Thoracic aorta (tissue), 2 donors: ENCODE data around the gene PPP2R1B. TPM values are rescaled to one million over a fixed set of nuclear protein-coding genes. Genes with fewer than 3 reads are reported as not detected.
"Not testable (repeated sequence)": the region's sequence is repeated elsewhere in the genome, so short reads cannot be mapped to it uniquely, and the experiment has no call there.

Experiments
- ATAC-seq: fragments of 150-250 bp; one replicate; pipeline ENCODE4 v1.8.0; 2017; ENCODE audit warnings: low read depth; ENCODE audit not compliant: insufficient number of reproducible peaks, low FRiP score
- DNase-seq: peaks from one replicate; pipeline ENCODE4 v3.0.0-alpha.2; 2020; ENCODE audit warnings: low spot score
- H3K27ac ChIP-seq, 2 donors: fragments of 200-600 bp; sonication (generic); 1 replicate in 1 of 2; 2 replicates in 1 of 2; pipeline ENCODE4 v1.5.1; 2016; ENCODE audit warnings: mild to moderate bottlenecking in 2 of 2, moderate library complexity in 2 of 2
- H3K27me3 ChIP-seq: fragments of 200-600 bp; sonication (generic); replicated peaks from 2 replicates; pipeline ENCODE4 v1.6.0; 2016; ENCODE audit warnings: mild to moderate bottlenecking; ENCODE audit not compliant: insufficient read depth
- H3K36me3 ChIP-seq: fragments of 200-600 bp; sonication (generic); one replicate; pipeline ENCODE4 v1.5.1; 2016
- H3K4me1 ChIP-seq, 2 donors: fragments of 200-600 bp; sonication (generic); 1 replicate in 1 of 2; 2 replicates in 1 of 2; pipeline versions ENCODE4 v1.5.1 to v1.6.0; 2016; ENCODE audit warnings: low read depth in 2 of 2, mild to moderate bottlenecking in 1 of 2; ENCODE audit not compliant: control insufficient read depth in 1 of 2
- H3K4me3 ChIP-seq: fragments of 200-600 bp; sonication (generic); 2 replicates; pipeline ENCODE4 v1.5.1; 2016; ENCODE audit warnings: mild to moderate bottlenecking
- H3K9me3 ChIP-seq: fragments of 200-600 bp; sonication (generic); 2 replicates; pipeline ENCODE4 v1.5.1; 2016
- total RNA-seq, 2 donors: library from RNA; depleted of rRNA; stranded (reverse); fragments of >200 nt; gene quantifications; one replicate each; pipeline versions ENCODE4 v1.1.0 to v1.2.3, GENCODE V29; 2016
- TF ChIP-seq, protein P1 (sequence below): fragments of 200-600 bp; sonication (generic); IDR thresholded peaks from one replicate; pipeline ENCODE4 v1.5.1; 2019; ENCODE audit warnings: antibody characterized with exemption

Gene PPP2R1B
- total RNA-seq, 2 donors from 2014 or later, result 22.5 to 34.5 TPM

DNA sequence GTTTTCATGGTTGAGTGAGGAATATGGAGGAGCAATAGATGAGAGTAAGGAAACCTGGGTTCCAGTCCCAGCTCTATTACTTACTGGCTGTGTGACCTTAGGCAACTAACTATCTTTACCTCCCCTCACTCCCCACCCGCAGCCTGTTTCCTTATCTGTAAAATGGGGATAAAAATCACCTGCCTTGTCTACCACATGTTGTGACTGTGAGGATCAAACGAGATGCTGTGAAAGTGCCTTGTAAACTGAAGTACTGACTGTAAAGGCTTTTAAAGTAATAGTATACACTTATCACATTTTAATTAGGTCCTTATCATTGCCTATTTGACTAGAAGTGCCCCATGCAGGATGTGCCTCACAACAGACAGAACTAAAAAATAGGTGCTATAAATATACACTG is 18.9 kb upstream of the PPP2R1B start:
- TF ChIP-seq, protein P1, sequence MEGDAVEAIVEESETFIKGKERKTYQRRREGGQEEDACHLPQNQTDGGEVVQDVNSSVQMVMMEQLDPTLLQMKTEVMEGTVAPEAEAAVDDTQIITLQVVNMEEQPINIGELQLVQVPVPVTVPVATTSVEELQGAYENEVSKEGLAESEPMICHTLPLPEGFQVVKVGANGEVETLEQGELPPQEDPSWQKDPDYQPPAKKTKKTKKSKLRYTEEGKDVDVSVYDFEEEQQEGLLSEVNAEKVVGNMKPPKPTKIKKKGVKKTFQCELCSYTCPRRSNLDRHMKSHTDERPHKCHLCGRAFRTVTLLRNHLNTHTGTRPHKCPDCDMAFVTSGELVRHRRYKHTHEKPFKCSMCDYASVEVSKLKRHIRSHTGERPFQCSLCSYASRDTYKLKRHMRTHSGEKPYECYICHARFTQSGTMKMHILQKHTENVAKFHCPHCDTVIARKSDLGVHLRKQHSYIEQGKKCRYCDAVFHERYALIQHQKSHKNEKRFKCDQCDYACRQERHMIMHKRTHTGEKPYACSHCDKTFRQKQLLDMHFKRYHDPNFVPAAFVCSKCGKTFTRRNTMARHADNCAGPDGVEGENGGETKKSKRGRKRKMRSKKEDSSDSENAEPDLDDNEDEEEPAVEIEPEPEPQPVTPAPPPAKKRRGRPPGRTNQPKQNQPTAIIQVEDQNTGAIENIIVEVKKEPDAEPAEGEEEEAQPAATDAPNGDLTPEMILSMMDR, result no peak
- DNase-seq (no peak), ATAC-seq (no peak)
- Histone ChIP-seq H3K27me3 (no peaks in the 10 kb centered on the region), H3K4me1 (peaks cover 2 to 11% of the 10 kb centered on the region in 2 donors), H3K4me3 (no peak overlapping the region), H3K9me3 (no peaks in the 10 kb centered on the region), H3K36me3 (peaks cover 15% of the 10 kb centered on the region), H3K27ac (no peak overlapping the region)

GRCh38 chr11:111784311-111784710 is 18.1 kb upstream of the PPP2R1B start:
- H3K27me3 ChIP-seq, ATAC-seq, H3K4me3 ChIP-seq, H3K9me3 ChIP-seq, H3K27ac ChIP-seq, DNase-seq: not testable (repeated sequence)
- Histone ChIP-seq H3K36me3 (peaks cover 15% of the 10 kb centered on the region), H3K4me1 (peaks cover 2 to 11% of the 10 kb centered on the region in 2 donors)

- no peaks in the 10 kb centered on the region for H3K4me1 ChIP-seq
- peaks cover 15% of the 10 kb centered on the region for H3K36me3 ChIP-seq
- DNase-seq, result no peak
- H3K9me3 ChIP-seq, result no peaks in the 10 kb centered on the region
- H3K27ac ChIP-seq, result no peak overlapping the region
- no peaks in the 10 kb centered on the region for H3K27me3 ChIP-seq
- ATAC-seq, result no peak
- no peak overlapping the region for H3K4me3 ChIP-seq
- TF ChIP-seq, protein P1, result no peak
Measured at GRCh38 chr11:111782109-111782741, 16.0 kb upstream of the PPP2R1B start.

- H3K36me3 ChIP-seq, result no peaks in the 10 kb centered on the region
- ATAC-seq (no peak), DNase-seq (no peak)
- H3K9me3 ChIP-seq, result no peaks in the 10 kb centered on the region
- H3K27me3 ChIP-seq, result no peaks in the 10 kb centered on the region
- TF ChIP-seq, protein P1, result no peak
- no peak overlapping the region for H3K4me3 ChIP-seq
- H3K27ac ChIP-seq, result no peak overlapping the region
- H3K4me1 ChIP-seq, result peaks cover 3 to 8% of the 10 kb centered on the region in 2 donors
Measured at GRCh38 chr11:111779118-111779517, 12.9 kb upstream of the PPP2R1B start.

DNA sequence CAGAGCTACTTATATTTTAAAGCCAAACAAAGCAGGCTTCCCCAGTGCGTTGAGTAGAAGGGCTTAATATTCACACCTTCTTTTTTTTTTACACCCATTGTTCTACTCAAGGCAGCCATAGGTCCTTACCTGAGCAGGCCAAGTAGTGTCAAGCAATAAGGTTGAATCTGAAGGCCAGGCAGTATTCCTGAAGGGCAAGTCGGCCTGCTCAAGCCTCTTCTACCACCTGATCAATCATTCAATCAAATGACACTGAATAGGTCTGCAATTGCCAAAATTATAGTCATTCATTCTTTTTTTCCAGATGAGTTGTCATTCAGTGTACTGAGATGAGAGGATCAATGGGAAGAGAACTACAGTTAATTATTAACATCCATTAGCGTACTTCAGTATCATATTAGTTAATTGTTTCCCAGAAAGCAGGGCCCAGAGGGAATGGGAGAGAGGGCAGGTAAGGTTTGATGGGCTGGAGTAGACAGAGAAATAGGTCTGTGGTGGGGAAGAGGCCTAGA is 11.9 kb upstream of the PPP2R1B start:
- H3K4me1 ChIP-seq, result peaks cover 3 to 8% of the 10 kb centered on the region in 2 donors
- no peak overlapping the region for H3K27ac ChIP-seq
- no peak for DNase-seq
- H3K36me3 ChIP-seq, result no peaks in the 10 kb centered on the region
- no peaks in the 10 kb centered on the region for H3K27me3 ChIP-seq
- no peaks in the 10 kb centered on the region for H3K9me3 ChIP-seq
- no peak overlapping the region for H3K4me3 ChIP-seq
- no peak for ATAC-seq
- TF ChIP-seq, protein P1, result no peak
